ENCODE data around the gene TLCD4.
"Not testable (repeated sequence)": the region's sequence is repeated elsewhere in the genome, so short reads cannot be mapped to it uniquely, and the experiment has no call there.

DNA sequence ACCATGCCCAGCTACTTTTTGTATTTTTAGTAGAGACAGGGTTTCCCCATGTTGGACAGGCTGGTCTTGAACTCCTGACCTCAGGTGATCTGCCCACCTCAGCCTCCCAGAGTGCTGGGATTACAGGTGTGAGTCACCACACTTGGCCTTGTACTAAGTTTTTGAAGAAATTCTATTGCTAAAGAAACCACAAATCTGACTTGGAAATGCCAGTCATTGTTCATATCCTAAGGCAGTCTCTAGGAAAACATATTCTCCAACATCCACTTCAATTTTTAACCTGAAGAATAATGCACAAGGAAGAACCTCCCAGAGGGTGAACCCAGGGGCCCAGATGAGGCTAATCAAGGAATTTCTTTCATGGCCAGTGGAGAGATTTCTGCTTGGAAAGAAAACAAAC, 24.3 kb upstream of the TLCD4 start:
- TF ChIP-seq, protein P1, sequence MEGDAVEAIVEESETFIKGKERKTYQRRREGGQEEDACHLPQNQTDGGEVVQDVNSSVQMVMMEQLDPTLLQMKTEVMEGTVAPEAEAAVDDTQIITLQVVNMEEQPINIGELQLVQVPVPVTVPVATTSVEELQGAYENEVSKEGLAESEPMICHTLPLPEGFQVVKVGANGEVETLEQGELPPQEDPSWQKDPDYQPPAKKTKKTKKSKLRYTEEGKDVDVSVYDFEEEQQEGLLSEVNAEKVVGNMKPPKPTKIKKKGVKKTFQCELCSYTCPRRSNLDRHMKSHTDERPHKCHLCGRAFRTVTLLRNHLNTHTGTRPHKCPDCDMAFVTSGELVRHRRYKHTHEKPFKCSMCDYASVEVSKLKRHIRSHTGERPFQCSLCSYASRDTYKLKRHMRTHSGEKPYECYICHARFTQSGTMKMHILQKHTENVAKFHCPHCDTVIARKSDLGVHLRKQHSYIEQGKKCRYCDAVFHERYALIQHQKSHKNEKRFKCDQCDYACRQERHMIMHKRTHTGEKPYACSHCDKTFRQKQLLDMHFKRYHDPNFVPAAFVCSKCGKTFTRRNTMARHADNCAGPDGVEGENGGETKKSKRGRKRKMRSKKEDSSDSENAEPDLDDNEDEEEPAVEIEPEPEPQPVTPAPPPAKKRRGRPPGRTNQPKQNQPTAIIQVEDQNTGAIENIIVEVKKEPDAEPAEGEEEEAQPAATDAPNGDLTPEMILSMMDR (conservative IDR thresholded peaks at IDR 0.05 in 1 of 2, IDR thresholded peaks at IDR 0.05 in 1 of 2; ENCODE audit: extremely low read depth in 1 of 2, insufficient read depth in 1 of 2, low read depth in 1 of 2, low read length in 2 of 2) = not testable (repeated sequence)
- not testable (repeated sequence) for TF ChIP-seq EZH2 (IDR thresholded peaks at IDR 0.05; ENCODE audit: borderline replicate concordance, low read length)
